IPS DF 6.9 (cell line): Measurements from ENCODE around the gene SNAPC5.

Source experiments
- DNase-seq: peaks from one replicate; pipeline ENCODE4 v3.0.0-alpha.2; 2013; ENCODE audit warnings: low read depth, low spot score
- H3K27ac ChIP-seq: one replicate; pipeline ENCODE4 v1.5.1; 2013; ENCODE audit warnings: low read length, control low read depth
- H3K27me3 ChIP-seq: 2 replicates; pipeline ENCODE4 v1.6.1; 2013; ENCODE audit warnings: mild to moderate bottlenecking, low read length; ENCODE audit not compliant: control insufficient read depth, insufficient read depth
- H3K36me3 ChIP-seq: 2 replicates; pipeline ENCODE4 v1.6.1; 2013; ENCODE audit warnings: low read length; ENCODE audit not compliant: control insufficient read depth, insufficient read depth
- H3K4me1 ChIP-seq: 2 replicates; pipeline ENCODE4 v1.6.1; 2013; ENCODE audit warnings: low read length; ENCODE audit not compliant: control insufficient read depth, insufficient read depth
- H3K4me3 ChIP-seq: 2 replicates; pipeline ENCODE4 v1.5.1; 2013; ENCODE audit warnings: mild to moderate bottlenecking, low read length
- H3K9me3 ChIP-seq: 2 replicates; pipeline ENCODE4 v1.6.1; 2013; ENCODE audit warnings: low read length, inconsistent platforms; ENCODE audit not compliant: control insufficient read depth, insufficient read depth
- WGBS: extraction: QIAGEN DNeasy Blood & Tissue Kit; methylation state at CpG from one replicate; pipeline ENCODE4 v1.1.7; 2013; ENCODE audit warnings: mixed read lengths, missing lambda C conversion rate; ENCODE audit not compliant: insufficient read length, insufficient coverage; 5-methylcytosine and 5-hydroxymethylcytosine counted together

SNAPC5 gene

GRCh38 chr15:66459818-66460615, 37.5 kb downstream of the SNAPC5 start:
- no peak overlapping the region for H3K27ac ChIP-seq
- H3K4me1 ChIP-seq, result peaks cover 8% of the 10 kb centered on the region
- no peak overlapping the region for H3K4me3 ChIP-seq
- H3K27me3 ChIP-seq, result no peaks in the 10 kb centered on the region
- WGBS, result no CpG with 5 or more reads among the region's 3 CpGs
- 0 out of 2 replicates have a peak, but pooled peaks cover 2% of the 10 kb centered on the region for H3K36me3 ChIP-seq
- H3K9me3 ChIP-seq, result no peaks in the 10 kb centered on the region
- no peak for DNase-seq

DNA sequence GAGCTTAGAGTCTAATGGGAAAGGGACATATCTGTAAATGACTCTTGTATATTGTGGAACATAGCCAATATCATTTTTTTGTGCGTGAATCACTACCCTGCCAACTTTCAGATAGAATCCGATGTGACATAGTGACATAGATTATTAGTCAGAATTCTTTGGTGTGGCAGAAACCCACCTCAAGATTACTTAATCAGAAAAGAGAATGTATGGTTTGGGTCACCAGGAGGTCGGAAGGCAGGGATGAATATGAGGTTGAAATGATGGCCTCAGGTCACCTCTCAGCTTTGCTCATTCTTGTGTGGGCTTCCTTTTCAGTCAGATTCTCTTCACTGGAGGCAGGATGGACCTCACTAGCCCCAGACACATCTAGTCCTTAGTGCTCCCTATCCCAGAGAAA, 41.4 kb downstream of the SNAPC5 start:
- Histone ChIP-seq H3K27ac (no peak overlapping the region), H3K4me1 (0 out of 2 replicates have a peak, but pooled peaks cover 3% of the 10 kb centered on the region), H3K27me3 (no peaks in the 10 kb centered on the region), H3K4me3 (no peak overlapping the region), H3K9me3 (no peaks in the 10 kb centered on the region), H3K36me3 (0 out of 2 replicates have a peak, but pooled peaks cover 2% of the 10 kb centered on the region)
- DNase-seq, result no peak
- WGBS, result no CpG with 5 or more reads among the region's 3 CpGs

GRCh38 chr15:66454143-66454542, 43.4 kb downstream of the SNAPC5 start:
- Histone ChIP-seq H3K27me3 (no peaks in the 10 kb centered on the region), H3K27ac (no peak overlapping the region), H3K4me3 (no peak overlapping the region), H3K36me3 (no peaks in the 10 kb centered on the region), H3K4me1 (no peaks in the 10 kb centered on the region), H3K9me3 (no peaks in the 10 kb centered on the region)
- DNase-seq, result no peak
- WGBS, result no CpG with 5 or more reads among the region's 2 CpGs

- Histone ChIP-seq H3K4me3 (no peak overlapping the region), H3K4me1 (no peaks in the 10 kb centered on the region), H3K9me3 (no peaks in the 10 kb centered on the region), H3K27me3 (no peaks in the 10 kb centered on the region), H3K36me3 (no peaks in the 10 kb centered on the region), H3K27ac (no peak overlapping the region)
- no peak for DNase-seq
- WGBS, result no CpG with 5 or more reads among the region's 1 CpG
Observed at GRCh38 chr15:66452971-66453580, 44.5 kb downstream of the SNAPC5 start.

DNA sequence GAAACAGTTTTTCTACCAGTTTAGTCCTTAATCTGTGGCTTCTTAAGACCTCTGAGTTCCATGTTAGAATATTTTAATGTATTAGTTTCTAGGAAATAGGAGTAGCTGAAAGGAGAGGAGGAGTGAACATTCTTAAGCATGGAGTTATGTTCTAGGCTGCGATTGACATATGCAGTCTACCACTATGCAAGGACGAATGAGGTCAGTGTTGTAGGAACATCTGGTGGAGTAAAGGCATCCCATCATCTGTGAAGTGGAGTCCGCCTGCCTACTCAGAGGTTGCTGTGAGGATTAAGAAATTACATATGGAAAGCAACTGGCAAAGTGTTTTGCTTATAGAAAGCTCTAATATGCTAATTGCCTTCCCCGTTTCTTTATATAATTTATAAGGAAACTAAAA, 45.1 kb downstream of the SNAPC5 start:
- H3K36me3 ChIP-seq, result no peaks in the 10 kb centered on the region
- no peaks in the 10 kb centered on the region for H3K27me3 ChIP-seq
- H3K4me1 ChIP-seq, result no peaks in the 10 kb centered on the region
- H3K9me3 ChIP-seq, result no peaks in the 10 kb centered on the region
- H3K27ac ChIP-seq, result no peak overlapping the region
- DNase-seq, result no peak
- no peak overlapping the region for H3K4me3 ChIP-seq
- no CpG with 5 or more reads among the region's 4 CpGs for WGBS
